CD4-positive, alpha-beta memory T cell (primary cell): Measurements from ENCODE around the gene MRPL44. TPM values are rescaled to one million over a fixed set of nuclear protein-coding genes. Genes with fewer than 3 reads are reported as not detected.

Experiments
- CTCF ChIA-PET: fragments of 350-600 bp; sonication (Branson Sonifier 250); formaldehyde crosslinking; loops from one replicate; lab custom pipeline; 2021; ENCODE audit warnings: inconsistent platforms; ENCODE audit not compliant: partially characterized antibody; lab: Charles Lee
- POLR2A ChIA-PET: fragments of 350-600 bp; sonication (Branson Sonifier 250); formaldehyde crosslinking; loops from one replicate; lab custom pipeline; 2021; ENCODE audit not compliant: partially characterized antibody; lab: Charles Lee
- DNase-seq, 5 donors: peaks; one replicate each; pipeline versions ENCODE4 v3.0.0 to v3.0.0-alpha.2; 2020 to 2022; ENCODE audit warnings: mixed read lengths in 1 of 5
- H3K27ac ChIP-seq: one replicate; pipeline ENCODE4 v1.7.0; 2013; ENCODE audit warnings: low read depth, low read length
- H3K27me3 ChIP-seq: 2 replicates; pipeline ENCODE4 v1.7.0; 2013; ENCODE audit warnings: mild to moderate bottlenecking, low read length, moderate library complexity; ENCODE audit not compliant: insufficient read depth
- H3K36me3 ChIP-seq: 2 replicates; pipeline ENCODE4 v1.7.0; 2013; ENCODE audit warnings: mild to moderate bottlenecking, low read length, moderate library complexity; ENCODE audit not compliant: insufficient read depth
- H3K4me1 ChIP-seq: 2 replicates; pipeline ENCODE4 v1.7.0; 2013; ENCODE audit warnings: mild to moderate bottlenecking, low read length, moderate library complexity; ENCODE audit not compliant: insufficient read depth
- H3K4me3 ChIP-seq, 2 donors: one replicate each; pipeline ENCODE4 v1.7.0; 2013; ENCODE audit warnings: low read length in 2 of 2, mild to moderate bottlenecking in 1 of 2
- H3K9me3 ChIP-seq, 2 donors: one replicate each; pipeline ENCODE4 v1.7.0; 2013; ENCODE audit warnings: low read length in 2 of 2, control low read depth in 1 of 2; ENCODE audit not compliant: control insufficient read depth in 1 of 2
- H3K27ac Mint-ChIP-seq, 7 donors: one replicate each; pipeline ENCODE4 v1.8.0; 2020 to 2021; ENCODE audit warnings: mixed read lengths in 7 of 7, mild to moderate bottlenecking in 6 of 7, inconsistent platforms in 3 of 7, moderate library complexity in 3 of 7
- H3K27me3 Mint-ChIP-seq, 2 donors: one replicate each; pipeline ENCODE4 v1.8.0; 2020 to 2021; ENCODE audit warnings: mixed read lengths in 2 of 2
- H3K36me3 Mint-ChIP-seq, 2 donors: one replicate each; pipeline ENCODE4 v1.8.0; 2020 to 2021; ENCODE audit warnings: mixed read lengths in 2 of 2, inconsistent platforms in 1 of 2, mild to moderate bottlenecking in 1 of 2
- H3K4me1 Mint-ChIP-seq, 4 donors: one replicate each; pipeline ENCODE4 v1.8.0; 2020 to 2021; ENCODE audit warnings: mixed read lengths in 4 of 4, mild to moderate bottlenecking in 1 of 4
- H3K4me3 Mint-ChIP-seq, 8 donors: one replicate each; pipeline ENCODE4 v1.8.0; 2020 to 2021; ENCODE audit warnings: mixed read lengths in 8 of 8, mild to moderate bottlenecking in 7 of 8, moderate library complexity in 6 of 8, inconsistent platforms in 3 of 8
- H3K9me3 Mint-ChIP-seq, 8 donors: one replicate each; pipeline ENCODE4 v1.8.0; 2020 to 2021; ENCODE audit warnings: mixed read lengths in 8 of 8, mild to moderate bottlenecking in 5 of 8, inconsistent platforms in 3 of 8, moderate library complexity in 1 of 8
- intact Hi-C: fragments of 100-400 bp; cut with micrococcal nuclease; formaldehyde crosslinking; loops from one replicate; pipeline ENCODE4 v1.15.1; 2023
- polyA plus RNA-seq, 2 donors: library from polyadenylated mRNA; unstranded; fragments of 300-500 nt; fragmentation: Illumina TruSeq; gene quantifications; one replicate each; pipeline ENCODE4 v1.2.3, GENCODE V29; 2021
- total RNA-seq, 2 experiments: library from RNA; stranded (reverse); gene quantifications; one replicate each; pipeline ENCODE4 v1.2.3, GENCODE V29; 2021

The MRPL44 gene
- total and polyA plus RNA-seq, 4 experiments from 2014 or later = 20.1 to 45.2 (median 24.3) TPM

DNA sequence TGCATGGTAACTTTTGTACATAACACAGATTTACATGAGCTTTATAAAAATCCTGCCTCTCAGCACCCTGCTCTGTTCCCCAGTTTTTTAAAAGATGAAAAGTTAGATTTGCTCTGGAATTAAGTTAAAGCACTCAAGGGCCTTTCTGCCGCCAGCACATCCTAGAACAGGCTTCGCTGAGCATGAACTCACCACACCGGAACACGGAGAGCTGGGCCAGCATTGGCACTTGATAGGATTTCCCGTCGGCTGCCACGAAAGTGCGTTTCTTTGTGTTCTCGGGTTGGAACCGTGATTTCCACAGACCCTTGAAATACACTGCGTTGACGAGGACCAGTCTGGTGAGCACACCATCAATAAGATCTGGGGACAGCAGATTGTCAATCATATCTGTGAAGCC is 34.3 kb downstream of the MRPL44 start:
- no peaks in the 10 kb centered on the region for H3K4me1 Mint-ChIP-seq
- ChIA-PET POLR2A (no interaction called here), CTCF (interaction anchor here (1.2 to 7.5 kb wide), 6 partner anchors 7 to 293 kb away, joined by 3 to 142 read pairs (median 31); no protein-coding TSS in a partner anchor)
- no peak overlapping the region for H3K4me3 ChIP-seq
- no peaks in the 10 kb centered on the region for H3K9me3 Mint-ChIP-seq
- no peaks in the 10 kb centered on the region for H3K36me3 Mint-ChIP-seq
- no peak overlapping the region for H3K27ac Mint-ChIP-seq
- DNase-seq = no peak
- H3K4me3 Mint-ChIP-seq = no peak overlapping the region
- intact Hi-C loops = loop anchor here (2.0 to 5.0 kb wide), 2 partner anchors 36 to 659 kb away; no protein-coding TSS in a partner anchor
- H3K27ac ChIP-seq = no peak overlapping the region
- H3K36me3 ChIP-seq = no peaks in the 10 kb centered on the region
- peaks cover 0 to 6% of the 10 kb centered on the region in 2 donors for H3K27me3 Mint-ChIP-seq
- no peaks in the 10 kb centered on the region for H3K27me3 ChIP-seq
- no peaks in the 10 kb centered on the region for H3K4me1 ChIP-seq
- H3K9me3 ChIP-seq = no peaks in the 10 kb centered on the region

DNA sequence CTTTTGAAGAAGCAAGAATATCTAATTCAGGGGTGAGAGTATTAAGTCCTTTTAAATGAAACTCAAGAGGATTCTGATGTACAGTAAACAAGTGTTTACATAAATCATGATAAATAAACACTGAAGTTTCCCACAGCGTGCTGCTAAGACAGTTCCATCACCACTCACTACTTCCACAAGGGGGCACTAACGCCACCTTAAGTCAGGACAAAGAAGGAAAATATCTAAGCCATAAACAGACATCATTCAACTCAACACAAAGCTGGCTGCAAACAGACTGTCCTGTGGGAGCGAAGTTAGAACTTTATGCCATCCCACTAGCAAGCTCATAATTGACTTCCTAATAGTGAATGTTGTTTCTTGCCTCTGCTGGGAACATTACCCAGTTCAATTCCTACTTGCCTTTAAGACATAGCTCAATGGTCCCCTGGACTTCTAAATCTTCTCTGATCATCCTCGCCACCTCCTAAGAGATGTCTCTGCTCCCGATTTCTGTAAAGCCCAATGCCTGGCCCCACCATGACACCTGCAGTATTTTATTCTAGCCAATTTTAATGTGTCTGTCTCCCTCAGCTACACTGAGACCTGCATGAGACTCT is 36.5 kb downstream of the MRPL44 start:
- no peaks in the 10 kb centered on the region for H3K36me3 Mint-ChIP-seq

DNA sequence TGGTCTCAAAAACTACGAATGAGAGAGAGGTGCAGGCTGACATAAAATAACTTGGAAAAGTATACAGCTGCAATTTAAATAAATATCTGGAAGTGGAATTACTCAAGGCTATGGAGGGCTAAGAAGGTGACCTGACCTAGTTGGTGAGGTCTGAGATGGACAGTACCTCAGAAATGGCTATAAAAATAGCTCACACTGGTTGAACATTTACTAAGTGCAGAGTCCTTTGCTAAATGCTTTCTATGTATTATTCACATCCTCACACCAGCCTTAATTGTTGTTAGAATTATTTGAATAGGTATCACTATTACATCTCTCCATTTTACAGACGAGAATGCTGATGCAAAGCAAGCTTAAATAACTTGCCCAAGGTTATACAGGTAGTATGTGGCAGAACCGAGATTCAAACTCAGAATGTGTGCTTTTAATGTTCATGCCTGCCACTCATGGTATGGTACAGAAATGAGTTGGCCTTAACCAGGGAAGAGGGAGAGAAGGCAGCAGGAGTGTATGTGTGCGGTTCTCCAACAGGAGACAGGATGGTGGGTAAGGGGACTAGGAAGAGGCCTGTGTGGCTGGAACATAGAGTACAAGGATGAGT is 37.4 kb downstream of the MRPL44 start:
- Mint-ChIP-seq H3K4me3 (no peak overlapping the region), H3K4me1 (no peaks in the 10 kb centered on the region), H3K9me3 (no peaks in the 10 kb centered on the region), H3K27me3 (peaks cover 0 to 2% of the 10 kb centered on the region in 2 donors), H3K36me3 (no peaks in the 10 kb centered on the region), H3K27ac (no peak overlapping the region)
- CTCF ChIA-PET = interaction anchor here (0.8 to 7.5 kb wide), 17 partner anchors 11 to 655 kb away, joined by 3 to 142 read pairs (median 8); no protein-coding TSS in a partner anchor
- intact Hi-C loops = loop anchor here (5.0 kb wide), 1 partner anchor 33 kb away; no protein-coding TSS in a partner anchor
- Histone ChIP-seq H3K9me3 (no peaks in the 10 kb centered on the region), H3K4me3 (no peak overlapping the region), H3K27me3 (no peaks in the 10 kb centered on the region), H3K27ac (no peak overlapping the region), H3K4me1 (no peaks in the 10 kb centered on the region), H3K36me3 (no peaks in the 10 kb centered on the region)
- no peak for DNase-seq
- POLR2A ChIA-PET = no interaction called here

More for the DNA sequence above, 36.5 kb downstream of the MRPL44 start:
- Mint-ChIP-seq H3K9me3 (no peaks in the 10 kb centered on the region), H3K27me3 (peaks cover 0 to 2% of the 10 kb centered on the region in 2 donors), H3K4me3 (no peak overlapping the region), H3K4me1 (no peaks in the 10 kb centered on the region), H3K27ac (no peak overlapping the region)
- no peaks in the 10 kb centered on the region for H3K9me3 ChIP-seq
- POLR2A ChIA-PET = no interaction called here
- CTCF ChIA-PET = interaction anchor here (0.8 to 7.5 kb wide), 34 partner anchors 9 to 659 kb away, joined by 3 to 142 read pairs (median 4); partner anchors contain the start of gene WDFY1
- intact Hi-C loops = loop anchor here (1.0 to 5.0 kb wide), 6 partner anchors 23 to 657 kb away; no protein-coding TSS in a partner anchor
- H3K27me3 ChIP-seq = no peaks in the 10 kb centered on the region
- H3K4me3 ChIP-seq = no peak overlapping the region
- peak; percentile 45 to 62 (median 51) for DNase-seq
- H3K27ac ChIP-seq = no peak overlapping the region
- H3K36me3 ChIP-seq = no peaks in the 10 kb centered on the region
- H3K4me1 ChIP-seq = no peaks in the 10 kb centered on the region

DNA sequence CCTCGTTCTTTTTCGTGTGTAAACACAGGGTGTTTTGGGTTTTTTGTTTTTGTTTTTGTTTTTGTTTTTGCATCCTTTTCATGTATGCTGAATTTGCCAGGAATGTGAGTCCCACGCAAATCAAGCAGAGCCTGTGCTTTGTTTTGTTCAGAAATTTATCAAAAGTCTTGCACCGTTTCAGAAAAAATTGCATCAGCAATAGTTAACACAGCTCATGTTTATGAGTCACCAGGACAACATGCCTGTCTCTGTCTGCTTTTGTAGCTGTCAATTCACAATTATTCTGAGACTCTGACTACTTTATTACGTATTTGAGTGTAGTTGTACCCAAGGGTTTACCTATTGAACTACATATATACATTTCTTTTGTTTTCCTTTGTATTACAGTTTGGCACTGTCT is 38.3 kb downstream of the MRPL44 start:
- ChIA-PET CTCF (interaction anchor here (1.7 to 7.5 kb wide), 6 partner anchors 10 to 374 kb away, joined by 5 to 142 read pairs (median 30); no protein-coding TSS in a partner anchor), POLR2A (no interaction called here)
- no peak for DNase-seq
- no peaks in the 10 kb centered on the region for H3K4me1 Mint-ChIP-seq
- Histone ChIP-seq H3K27me3 (no peaks in the 10 kb centered on the region), H3K36me3 (no peaks in the 10 kb centered on the region), H3K9me3 (no peaks in the 10 kb centered on the region), H3K27ac (no peak overlapping the region), H3K4me3 (no peak overlapping the region), H3K4me1 (no peaks in the 10 kb centered on the region)
- H3K9me3 Mint-ChIP-seq = no peaks in the 10 kb centered on the region
- H3K36me3 Mint-ChIP-seq = no peaks in the 10 kb centered on the region
- no peak overlapping the region for H3K27ac Mint-ChIP-seq
- peaks cover 0 to 3% of the 10 kb centered on the region in 2 donors for H3K27me3 Mint-ChIP-seq
- intact Hi-C loops = no loop called here
- no peak overlapping the region for H3K4me3 Mint-ChIP-seq

DNA sequence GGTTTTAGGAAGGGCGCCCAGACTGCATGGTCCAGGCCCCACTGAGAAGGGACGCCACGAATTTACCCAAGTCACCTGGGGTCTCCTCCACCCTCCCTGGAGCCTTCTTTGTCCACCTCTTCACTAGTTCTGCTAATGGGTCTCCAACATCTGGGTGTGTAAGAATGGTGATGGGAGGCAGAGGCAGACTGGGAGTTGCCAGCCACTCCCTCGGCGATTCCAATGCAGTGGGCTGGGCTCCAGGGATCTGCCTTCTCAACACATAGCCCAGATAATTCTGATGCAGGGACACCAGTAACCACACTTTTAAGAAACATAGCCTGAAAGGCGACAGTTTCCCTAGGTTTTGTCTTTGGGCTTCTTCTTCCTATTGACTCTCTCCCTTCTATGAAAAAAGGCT is 39.1 kb downstream of the MRPL44 start:
- no peaks in the 10 kb centered on the region for H3K36me3 Mint-ChIP-seq
- DNase-seq = no peak
- Histone ChIP-seq H3K4me3 (no peak overlapping the region), H3K4me1 (no peaks in the 10 kb centered on the region), H3K36me3 (no peaks in the 10 kb centered on the region), H3K9me3 (no peaks in the 10 kb centered on the region), H3K27me3 (no peaks in the 10 kb centered on the region), H3K27ac (no peak overlapping the region)
- no peak overlapping the region for H3K27ac Mint-ChIP-seq
- peaks cover 0 to 3% of the 10 kb centered on the region in 2 donors for H3K27me3 Mint-ChIP-seq
- H3K9me3 Mint-ChIP-seq = no peaks in the 10 kb centered on the region
- ChIA-PET CTCF (no interaction called here), POLR2A (no interaction called here)
- no peak overlapping the region for H3K4me3 Mint-ChIP-seq
- intact Hi-C loops = no loop called here
- no peaks in the 10 kb centered on the region for H3K4me1 Mint-ChIP-seq

DNA sequence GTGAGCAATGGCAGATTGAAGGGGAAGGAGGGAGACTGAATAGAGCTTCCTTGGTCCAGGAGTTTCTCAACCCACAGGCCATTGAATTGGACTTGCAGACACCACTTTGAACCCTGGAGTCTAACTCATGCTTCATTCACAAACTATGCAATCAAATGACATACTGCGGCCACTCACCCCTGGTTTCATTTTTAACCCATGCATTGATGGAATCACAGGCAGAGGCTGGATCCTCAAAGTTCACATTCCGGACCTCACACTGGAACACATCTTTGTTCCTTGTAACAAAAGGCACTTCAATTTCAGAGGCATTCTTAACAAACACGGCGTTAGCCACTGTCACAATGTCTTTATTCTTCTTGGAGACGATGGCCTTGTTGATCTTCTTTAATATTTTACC is 40.7 kb downstream of the MRPL44 start:
- intact Hi-C loops = no loop called here

DNA sequence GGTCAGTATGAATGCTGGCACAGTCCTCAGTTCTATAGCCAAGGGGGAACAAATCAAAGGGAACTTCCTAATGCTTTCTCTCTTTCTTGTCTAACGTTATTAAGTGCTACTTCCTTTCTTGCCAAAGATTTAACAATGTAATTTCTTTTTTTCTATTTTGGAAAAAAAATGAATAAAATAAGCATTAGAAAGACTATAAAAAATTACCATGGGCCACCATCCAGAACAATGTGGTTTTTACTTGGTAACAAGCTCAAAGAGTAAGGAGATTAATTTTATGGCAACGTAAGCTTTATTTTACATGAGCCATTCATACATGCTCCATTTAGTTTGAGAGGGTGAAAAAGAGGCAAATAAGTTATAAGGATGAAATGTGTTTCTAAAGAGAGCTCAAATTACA is 41.7 kb downstream of the MRPL44 start:
- no peak overlapping the region for H3K27ac Mint-ChIP-seq
- H3K36me3 Mint-ChIP-seq = no peaks in the 10 kb centered on the region
- no peak for DNase-seq
- no peaks in the 10 kb centered on the region for H3K9me3 Mint-ChIP-seq
- no peaks in the 10 kb centered on the region for H3K4me1 Mint-ChIP-seq
- no peak overlapping the region for H3K4me3 ChIP-seq
- intact Hi-C loops = no loop called here
- no peaks in the 10 kb centered on the region for H3K36me3 ChIP-seq
- CTCF ChIA-PET = interaction anchor here (1.9 kb wide), 1 partner anchor 29 kb away, joined by 4 read pairs; no protein-coding TSS in a partner anchor
- H3K4me3 Mint-ChIP-seq = no peak overlapping the region
- H3K9me3 ChIP-seq = no peaks in the 10 kb centered on the region
- no peaks in the 10 kb centered on the region for H3K4me1 ChIP-seq
- peaks cover 2 to 6% of the 10 kb centered on the region in 2 donors for H3K27me3 Mint-ChIP-seq
- no peak overlapping the region for H3K27ac ChIP-seq
- no peaks in the 10 kb centered on the region for H3K27me3 ChIP-seq
- POLR2A ChIA-PET = no interaction called here

More for the DNA sequence above, 40.7 kb downstream of the MRPL44 start:
- H3K27ac ChIP-seq = no peak overlapping the region
- POLR2A ChIA-PET = no interaction called here
- DNase-seq = no peak
- H3K27me3 ChIP-seq = no peaks in the 10 kb centered on the region
- H3K4me3 Mint-ChIP-seq = no peak overlapping the region
- no peaks in the 10 kb centered on the region for H3K36me3 Mint-ChIP-seq
- H3K9me3 ChIP-seq = no peaks in the 10 kb centered on the region
- H3K27me3 Mint-ChIP-seq = peaks cover under 1 to 4% of the 10 kb centered on the region in 2 donors
- no peaks in the 10 kb centered on the region for H3K4me1 Mint-ChIP-seq
- no peaks in the 10 kb centered on the region for H3K36me3 ChIP-seq
- H3K27ac Mint-ChIP-seq = no peak overlapping the region
- no peak overlapping the region for H3K4me3 ChIP-seq
- CTCF ChIA-PET = interaction anchor here (1.9 kb wide), 1 partner anchor 28 kb away, joined by 4 read pairs; no protein-coding TSS in a partner anchor
- H3K4me1 ChIP-seq = no peaks in the 10 kb centered on the region
- H3K9me3 Mint-ChIP-seq = no peaks in the 10 kb centered on the region
